ENCODE data around the gene TMEM151B.

- no peak for TF ChIP-seq CTCF (IDR thresholded peaks at IDR 0.05)
- TF ChIP-seq POLR2A (IDR thresholded peaks at IDR 0.05), result no peak
Measured at GRCh38 chr6:44273617-44274016, 3.4 kb downstream of the TMEM151B start.
